Middle frontal gyrus (tissue), 1 donor: ENCODE results near the gene PRSS22.
"Not testable (repeated sequence)": the region's sequence is repeated elsewhere in the genome, so short reads cannot be mapped to it uniquely, and the experiment has no call there.

Source experiments
- DNase-seq: peaks from one replicate; pipeline ENCODE4 v3.0.0-alpha.2; 2015; ENCODE audit warnings: low spot score; ENCODE audit errors: extremely low spot score

Gene PRSS22

DNA sequence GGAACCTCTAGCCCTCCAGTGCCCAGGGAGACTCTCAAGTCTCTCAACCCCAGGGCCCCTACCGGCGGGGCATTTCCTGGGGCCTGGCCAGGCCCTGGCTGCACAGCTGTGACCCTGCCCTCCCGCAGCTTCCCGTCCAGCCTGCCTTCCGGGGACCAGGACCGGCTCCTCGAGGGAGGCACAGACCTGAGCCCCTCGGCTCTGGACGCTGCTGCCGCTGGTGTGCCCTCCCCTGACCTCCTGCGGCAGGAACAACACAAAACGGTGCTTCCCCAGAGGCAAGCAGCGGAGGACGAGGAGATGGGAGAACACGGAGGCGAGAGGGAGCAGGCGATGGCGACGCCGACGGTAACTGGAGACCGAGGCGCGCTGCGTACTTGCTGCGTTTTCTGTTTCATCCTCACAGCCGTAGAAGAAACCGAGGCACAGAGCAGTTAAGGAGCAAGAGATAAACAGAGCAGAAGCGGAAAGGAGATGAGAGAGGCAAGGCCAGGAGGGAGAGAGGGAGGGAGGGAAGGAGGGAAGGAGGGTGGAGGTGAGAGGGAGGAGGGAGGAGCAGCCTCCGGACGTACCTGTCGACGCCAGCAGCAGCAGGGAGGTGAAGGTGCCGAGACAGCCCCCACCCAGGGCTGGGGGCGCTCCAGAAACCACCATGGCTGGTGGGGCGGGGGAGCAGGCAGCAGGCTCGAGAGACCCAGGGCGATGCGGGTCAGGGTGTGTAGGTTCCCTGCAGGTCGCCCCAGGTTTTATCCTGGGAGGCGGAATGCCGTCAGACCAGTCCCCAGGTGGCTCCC is at the start of gene PRSS22:
PRSS22 (minus strand) TSS at position 720 of the 794 bp plus-strand sequence; CDS start at position 654, 66 bp downstream.
- no peak for DNase-seq

DNA sequence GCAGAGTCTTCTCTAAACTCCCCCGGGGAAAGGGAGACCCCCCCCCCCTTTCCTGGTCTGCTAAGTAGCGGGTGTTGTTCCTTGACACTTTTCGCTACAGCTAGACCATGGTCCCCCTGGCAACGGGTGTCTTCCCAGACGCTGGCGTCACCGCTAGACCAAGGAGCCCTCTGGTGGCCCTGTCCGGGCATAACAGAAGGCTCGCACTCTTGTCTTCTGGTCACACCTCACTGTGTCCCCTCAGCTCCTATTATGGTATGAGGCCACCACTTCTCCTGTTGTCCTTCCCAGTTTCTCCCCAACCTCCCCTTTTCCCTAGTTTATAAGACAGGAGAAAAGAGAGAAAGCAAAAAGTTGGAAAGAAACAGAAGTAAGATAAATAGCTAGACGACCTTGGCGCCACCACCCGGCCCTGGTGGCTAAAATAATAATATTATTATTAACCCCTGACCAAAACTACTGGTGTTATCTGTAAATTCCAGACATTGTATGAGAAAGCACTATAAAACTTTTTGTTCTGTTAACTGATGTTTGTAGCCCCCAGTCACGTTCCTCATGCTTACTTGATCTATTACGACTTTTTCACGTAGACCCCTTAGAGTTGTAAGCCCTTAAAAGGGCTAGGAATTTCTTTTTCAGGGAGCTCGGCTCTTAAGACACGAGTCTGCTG is 49.2 kb upstream of the PRSS22 start:
- not testable (repeated sequence) for DNase-seq

- no peak for DNase-seq
These were observed 48.0 kb upstream of the PRSS22 start for GRCh38 chr16:2905988-2906387.

DNA sequence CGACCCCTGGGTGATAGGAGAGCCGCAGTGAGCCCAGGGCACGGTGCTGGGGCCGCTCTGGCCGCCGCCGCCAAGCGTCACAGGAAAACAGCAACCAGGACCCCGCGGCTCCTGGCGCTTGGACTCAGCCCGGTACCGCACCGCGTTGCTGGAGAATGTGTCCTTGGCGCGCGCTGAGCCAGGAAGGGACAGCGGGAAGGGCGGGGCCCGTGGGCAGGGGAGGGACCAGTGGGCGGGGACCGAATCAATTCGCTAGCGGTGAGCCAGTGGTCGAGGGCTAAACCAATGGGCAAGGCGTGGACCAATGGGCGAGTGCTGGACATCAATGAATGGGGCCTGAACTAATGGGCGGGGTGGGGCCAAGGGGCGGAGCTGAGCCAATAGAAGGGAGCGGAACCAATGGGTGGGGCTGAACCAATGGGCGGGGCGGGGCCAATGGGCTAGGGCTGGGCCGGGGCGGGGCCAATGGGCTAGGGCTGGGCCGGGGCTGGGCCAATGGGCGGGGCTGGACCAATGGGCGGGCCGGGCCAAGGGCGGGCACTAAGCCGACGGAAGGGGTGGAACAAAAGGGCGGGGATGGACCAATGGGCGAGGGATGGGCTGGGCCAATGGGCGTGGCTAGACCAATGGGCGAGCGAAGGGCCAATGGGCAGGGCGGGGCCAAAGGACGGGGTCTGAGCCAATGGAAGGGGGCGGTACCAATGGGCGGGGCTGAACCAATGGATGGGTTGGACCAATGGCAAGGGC is 47.4 kb upstream of the PRSS22 start:
- DNase-seq: peak; percentile 97

GRCh38 chr16:2904922-2905240 is 46.9 kb upstream of the PRSS22 start:
- no peak for DNase-seq

DNA sequence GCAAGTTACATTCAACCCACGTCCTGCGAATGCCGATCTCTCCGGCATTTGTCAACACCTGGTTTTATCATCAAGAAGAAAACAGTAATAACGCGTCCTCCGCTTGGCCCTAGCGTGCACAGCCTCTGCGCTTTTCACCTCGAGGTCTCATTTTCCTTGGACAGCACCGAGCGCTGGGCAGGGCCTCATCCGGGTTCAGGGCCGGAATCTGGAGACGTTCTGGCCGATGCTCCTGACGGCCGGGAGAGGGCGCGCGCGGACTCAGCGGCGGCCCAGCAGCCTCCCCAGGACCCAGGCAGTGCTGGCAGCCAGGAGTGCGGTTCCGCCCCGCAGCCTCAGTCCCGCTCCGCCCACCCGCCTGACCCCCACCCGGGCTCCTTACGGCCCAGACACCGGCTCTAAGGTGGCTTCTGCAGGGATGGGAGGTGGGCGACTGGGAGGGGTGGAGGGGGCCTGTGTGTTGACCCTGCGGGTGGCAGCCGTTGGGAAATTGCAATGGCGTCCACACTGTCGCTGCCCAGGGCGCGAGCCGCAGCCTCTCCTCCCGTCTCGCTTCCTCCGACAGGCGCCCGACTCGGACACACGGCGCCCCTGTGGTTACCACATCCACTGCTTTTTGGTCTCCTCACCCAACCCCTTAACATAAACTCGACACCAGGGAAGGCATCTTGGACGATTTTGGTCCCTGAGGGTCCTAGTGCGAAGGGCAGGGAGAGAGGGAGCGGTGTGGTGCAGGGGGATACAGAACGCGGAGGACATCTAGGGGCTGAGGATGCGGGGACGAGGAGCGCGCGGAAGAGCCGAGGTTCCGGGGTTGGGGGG is 46.3 kb upstream of the PRSS22 start:
- peak; percentile 64 for DNase-seq

GRCh38 chr16:2902337-2903130 is 44.6 kb upstream of the PRSS22 start:
- no peak for DNase-seq

DNA sequence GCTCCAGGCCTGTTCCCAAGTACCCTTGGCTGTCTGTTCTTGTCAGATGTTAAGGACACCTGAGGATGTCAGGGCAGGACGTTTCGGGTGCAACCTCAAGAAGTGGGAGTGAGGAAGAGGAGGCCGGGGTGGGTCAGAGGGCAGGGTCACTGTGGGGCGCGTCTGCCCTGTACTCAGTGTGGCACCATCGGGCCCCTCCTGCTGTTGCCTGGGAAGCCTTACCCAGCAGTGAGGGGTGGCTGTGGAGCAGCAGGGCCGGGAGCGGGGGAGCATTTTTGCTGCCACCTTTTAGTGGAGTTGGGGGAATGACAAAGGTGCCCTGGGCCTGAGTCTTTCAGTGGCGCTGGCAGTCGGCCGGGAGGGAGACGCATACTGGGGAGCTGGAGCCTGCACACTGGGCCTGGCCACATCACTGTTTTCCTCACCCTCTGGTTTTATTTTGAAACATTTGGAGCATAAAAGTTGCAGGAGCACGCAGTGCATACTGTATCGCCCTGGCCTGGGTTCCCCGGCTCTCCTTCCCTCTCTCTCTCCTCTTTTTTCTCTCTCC is 42.6 kb upstream of the PRSS22 start:
- no peak for DNase-seq

- DNase-seq: no peak
These were observed 41.6 kb upstream of the PRSS22 start for GRCh38 chr16:2899564-2900072.

DNA sequence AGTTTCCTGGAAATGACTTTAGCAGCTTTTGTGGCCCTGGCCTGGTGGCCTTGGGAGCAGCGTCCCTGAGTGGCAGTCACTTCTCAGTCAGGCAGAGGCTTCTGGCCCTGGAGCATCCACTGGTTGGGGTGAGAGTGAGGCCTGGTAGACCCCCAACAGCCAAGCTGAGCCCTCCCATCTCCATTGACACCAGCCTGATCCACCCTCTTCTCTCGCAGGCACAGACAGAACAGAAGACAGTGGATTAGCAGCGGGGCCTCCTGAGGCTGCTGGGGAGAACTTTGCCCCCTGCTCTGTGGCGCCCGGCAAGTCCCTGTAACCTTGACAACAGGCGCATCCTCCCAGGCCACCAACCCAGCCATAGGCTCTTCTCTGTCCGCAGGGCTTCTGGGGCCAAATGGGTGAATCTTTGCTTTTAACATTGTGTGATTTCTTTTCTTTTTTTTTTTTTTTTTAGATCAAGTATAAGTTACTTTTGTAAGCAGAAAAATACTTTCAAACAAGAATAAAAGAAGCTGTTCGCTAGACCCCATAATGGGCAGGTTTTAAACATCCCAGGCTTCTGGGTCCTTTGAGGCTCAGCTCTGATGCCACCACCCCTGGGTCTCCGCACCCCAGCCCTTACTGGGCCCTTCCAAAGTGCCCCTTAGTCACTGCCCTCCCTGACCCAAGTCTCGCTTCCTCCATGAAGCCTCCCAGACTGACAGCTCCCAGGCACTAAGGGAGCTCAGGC is 41.0 kb upstream of the PRSS22 start:
- no peak for DNase-seq

DNA sequence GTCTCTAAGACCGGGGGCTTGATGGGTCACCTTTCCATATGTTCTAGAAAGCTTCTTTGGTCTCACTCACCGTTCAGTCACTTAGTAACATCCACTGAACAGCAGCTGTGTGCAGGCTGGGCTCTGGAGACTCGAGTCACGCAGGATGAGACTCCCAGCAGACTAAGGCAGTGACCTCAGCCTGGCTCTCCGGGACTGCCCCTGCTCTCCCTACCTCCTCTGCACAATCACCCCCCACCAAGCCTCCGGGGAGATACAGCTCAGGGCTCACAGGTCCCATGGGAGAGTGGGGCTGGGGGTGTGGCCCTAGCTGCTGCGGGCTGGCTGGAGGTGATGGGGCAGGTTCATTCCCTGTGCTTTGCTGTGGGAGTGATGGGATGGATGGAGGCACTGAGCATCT is 39.1 kb upstream of the PRSS22 start:
- no peak for DNase-seq

GRCh38 chr16:2896480-2897010 is 38.6 kb upstream of the PRSS22 start:
- no peak for DNase-seq

DNA sequence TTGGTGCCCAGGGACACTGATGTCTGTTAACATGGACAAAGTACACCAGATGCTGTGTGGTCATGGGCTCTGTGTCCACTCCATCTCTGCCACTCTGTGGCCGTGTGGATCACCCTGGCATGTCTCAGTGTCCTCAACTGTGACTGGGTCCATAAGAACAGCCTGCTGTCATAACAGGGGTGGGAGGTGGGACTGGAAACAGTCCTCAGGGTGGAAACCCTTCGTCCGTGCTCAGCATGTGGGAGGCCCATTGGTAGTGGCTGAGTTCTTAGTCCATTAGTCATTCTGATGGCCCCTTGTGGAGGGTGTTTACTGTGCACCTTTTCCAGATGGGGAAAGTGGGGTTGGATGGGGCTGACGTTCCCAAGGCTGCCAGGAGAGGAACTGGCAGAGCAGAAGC is 37.8 kb upstream of the PRSS22 start:
- DNase-seq: no peak

GRCh38 chr16:2894231-2894630 is 36.3 kb upstream of the PRSS22 start:
- DNase-seq: no peak

GRCh38 chr16:2884041-2884451 is 26.1 kb upstream of the PRSS22 start:
- DNase-seq: no peak

GRCh38 chr16:2883458-2883908 is 25.5 kb upstream of the PRSS22 start:
- DNase-seq: no peak

DNA sequence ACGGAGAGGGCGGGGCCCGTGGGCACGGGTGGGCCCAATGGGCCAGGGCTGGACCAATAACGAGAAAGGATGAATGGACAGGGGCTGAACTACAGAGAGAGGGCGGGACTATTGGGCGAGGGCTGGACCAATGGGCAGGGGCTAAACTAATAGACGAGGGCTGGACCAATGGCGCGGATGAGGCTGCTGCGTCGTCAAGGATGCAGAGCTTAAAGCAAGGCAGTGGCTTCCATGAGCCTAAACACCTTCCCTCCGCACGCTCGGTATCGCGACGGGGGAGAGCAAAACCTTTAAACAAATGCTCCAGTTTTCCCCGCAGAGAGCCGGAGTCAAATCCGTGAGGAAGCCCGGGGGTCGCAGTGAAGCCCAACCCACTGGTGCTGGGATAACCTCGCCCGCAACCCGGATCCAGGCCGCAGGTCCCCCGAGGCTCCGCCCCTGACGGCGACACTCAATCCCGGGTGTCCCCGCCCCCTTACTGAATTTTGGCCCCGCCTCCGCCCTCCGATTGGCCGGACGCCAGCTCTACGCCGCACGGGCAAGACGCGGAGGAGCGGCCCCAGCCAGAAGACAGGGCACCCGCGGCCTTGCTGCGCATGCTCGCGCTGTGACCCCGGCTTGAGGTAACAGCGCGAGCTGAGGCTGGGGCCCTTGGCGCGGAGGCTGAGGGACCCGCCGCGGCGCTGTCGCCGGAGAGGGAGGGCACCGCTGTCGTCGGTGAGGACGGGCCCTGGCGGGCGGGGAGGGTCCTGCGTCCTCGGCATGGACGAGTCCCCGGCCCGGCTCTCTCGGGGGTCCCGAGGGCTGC is 24.9 kb upstream of the PRSS22 start, which contains the start of gene FLYWCH2:
FLYWCH2 (plus strand) TSS at position 566 of the 808 bp plus-strand sequence. CDS start 13,235 bp downstream, outside the sequence.
- peak; percentile 98 for DNase-seq
